HUDEP-2 (cell line): Measurements from ENCODE around the gene SFMBT1.

Source experiments
- DNase-seq, 76 experiments: peaks; one replicate each; lab custom pipeline; 2025; ENCODE audit not compliant: unreplicated experiment in 76 of 76; lab: John Stamatoyannopoulos, UW

SFMBT1 gene

DNA sequence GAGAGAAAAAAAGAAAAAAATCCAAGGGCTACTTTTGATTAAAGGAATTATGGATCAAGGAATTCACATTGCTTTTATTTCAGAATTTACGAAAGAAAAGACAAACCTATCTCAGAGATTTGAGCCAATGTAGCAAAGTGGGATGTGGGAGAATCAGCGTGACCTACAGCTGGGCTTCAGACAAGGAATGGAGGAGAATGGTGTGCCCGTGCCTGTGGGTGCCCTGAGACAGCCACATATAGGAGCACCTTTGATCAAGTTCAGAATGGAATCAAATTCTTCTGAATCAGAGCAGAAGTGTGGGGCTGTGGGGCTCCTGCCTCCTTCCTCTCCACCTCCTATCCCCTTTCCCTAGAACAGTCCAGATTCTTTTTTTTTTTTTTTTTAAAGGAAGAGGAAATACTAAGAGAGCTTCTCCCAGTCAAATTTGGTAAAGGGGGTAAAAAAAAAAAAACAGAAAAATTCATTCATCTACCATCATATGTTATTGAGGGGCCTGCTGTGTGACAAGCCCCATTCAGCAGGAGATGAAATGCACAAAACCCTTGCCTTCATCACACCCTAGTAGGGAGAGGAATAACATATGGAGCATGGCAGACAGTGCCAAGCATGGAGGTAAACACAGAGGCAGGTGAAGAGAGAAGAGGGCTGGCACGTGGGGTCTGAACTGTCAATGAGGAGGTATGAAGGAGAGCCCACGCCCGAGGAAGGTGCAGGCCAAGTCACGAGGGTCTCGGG, 186.0 kb downstream of the SFMBT1 start:
- no peak for DNase-seq

DNA sequence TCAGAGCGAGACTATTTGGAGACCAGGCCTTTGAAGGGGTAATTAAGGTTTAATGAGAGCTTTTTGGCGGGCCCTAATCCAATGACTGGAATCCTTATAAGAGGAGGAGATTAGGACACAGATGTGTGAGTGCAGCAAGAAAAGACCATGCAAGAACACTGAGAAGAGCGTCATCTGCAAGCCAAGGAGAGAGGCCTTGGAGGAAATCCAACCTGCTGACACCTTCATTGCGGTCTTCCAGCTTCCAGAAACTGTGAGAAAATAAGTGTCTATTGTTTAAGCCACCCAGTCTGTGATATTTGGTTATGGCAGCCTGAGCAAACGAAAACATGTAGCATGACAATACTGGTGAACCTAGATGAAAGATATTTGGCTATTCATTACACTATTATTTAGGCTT, 188.0 kb downstream of the SFMBT1 start:
- no peak for DNase-seq

DNA sequence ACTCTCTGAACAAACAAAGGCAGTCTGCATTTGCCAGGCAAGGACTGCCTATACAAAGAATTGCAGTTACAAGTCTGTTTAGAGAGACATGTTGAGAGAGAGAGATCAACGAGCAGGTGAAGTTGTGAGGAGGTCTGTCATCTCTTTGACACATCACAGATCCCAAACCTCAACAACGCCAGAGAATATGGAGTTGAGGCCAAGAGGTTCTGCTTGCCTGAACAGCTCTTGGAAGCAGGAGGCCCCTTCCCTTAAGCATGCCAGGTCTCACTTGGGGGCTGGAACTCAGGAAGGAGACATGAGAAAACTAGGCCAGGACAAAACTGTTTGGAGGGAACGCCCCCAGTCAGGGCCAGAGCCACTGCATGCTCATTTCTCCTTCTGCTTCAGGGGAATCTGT, 188.7 kb downstream of the SFMBT1 start:
- no peak for DNase-seq

DNA sequence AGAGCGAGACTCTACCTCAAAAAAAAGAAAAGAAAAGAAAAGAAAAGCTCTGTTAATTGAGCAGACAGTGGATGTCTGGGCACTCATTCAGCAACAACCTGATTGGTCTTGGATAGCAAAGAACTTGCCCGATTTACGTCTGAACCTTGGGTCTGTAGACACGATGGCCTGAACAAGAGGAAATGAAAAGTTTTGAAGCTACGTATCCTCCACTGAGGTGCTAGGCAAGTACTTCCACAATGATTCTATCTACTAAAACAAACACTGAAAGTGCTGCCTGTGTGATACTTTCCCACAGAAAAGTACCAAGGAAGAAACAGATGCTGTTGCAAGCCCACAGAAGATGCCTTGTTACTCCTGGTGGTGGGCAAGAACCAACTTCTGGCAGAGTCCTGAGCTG, 189.2 kb downstream of the SFMBT1 start:
- DNase-seq, result no peak

DNA sequence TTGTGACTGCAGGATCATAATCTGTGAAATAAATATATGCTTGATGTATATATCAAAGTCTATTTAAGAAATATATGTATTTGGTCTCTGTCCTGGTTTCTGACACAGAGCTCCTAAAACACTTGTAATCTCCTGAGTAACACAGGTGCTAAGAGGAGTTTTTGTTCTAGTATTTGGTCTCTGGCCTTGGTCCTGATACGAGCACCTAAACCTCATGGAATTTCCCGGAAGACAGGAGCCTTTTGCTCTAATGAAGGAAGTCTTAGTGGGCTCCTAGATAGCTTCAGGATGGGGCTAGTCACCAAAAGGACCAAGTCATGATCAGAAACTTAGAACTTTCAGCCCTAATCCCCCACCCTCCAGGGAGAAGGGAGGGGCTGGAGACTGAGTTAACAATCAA, 191.9 kb downstream of the SFMBT1 start:
- DNase-seq, result no peak
